GDM1 (cell line): ENCODE data around the gene KIAA1671.

Experiments used
- DNase-seq: peaks from one replicate; lab custom pipeline; 2025; lab: John Stamatoyannopoulos, UW

Gene KIAA1671

DNA sequence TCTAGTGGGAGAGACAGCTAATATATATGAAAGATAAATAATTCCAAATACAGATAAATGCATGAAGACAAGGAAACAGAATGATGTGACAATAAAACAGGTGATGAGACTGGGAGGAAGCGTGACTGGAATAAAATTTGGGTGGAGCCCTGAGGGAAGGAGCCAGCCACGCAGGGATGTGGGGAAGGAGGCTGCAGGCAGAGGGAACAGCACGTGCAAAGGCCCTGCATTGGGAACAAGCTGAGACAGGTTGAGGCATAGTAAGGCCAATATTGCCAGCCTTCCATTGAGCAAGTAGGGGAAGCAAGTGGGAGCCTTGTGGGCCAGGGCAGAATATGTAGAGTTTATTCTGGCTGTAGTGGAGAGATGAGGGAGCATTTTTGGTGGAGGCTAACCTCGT, 139.6 kb downstream of the KIAA1671 start:
- no peak for DNase-seq

DNA sequence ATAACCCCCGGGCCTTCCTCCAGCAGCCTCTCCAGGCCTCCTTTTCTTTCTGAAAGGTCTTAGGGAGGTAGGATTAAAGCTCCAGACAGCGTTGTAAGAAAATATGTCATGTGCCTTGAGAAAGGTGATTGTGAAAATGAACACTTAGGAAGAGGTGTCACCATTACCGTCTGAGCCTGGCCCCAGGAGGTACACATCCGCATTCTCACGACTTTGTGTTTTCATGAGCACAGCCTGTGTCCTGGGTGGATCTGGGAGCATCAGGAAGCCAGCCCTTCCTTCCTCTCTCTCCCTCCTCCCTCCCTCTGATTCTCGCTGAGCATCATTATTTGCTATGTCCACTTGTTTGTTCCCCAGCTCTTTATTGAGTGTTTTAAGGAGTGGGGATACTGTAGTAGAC, 142.1 kb downstream of the KIAA1671 start:
- no peak for DNase-seq

DNA sequence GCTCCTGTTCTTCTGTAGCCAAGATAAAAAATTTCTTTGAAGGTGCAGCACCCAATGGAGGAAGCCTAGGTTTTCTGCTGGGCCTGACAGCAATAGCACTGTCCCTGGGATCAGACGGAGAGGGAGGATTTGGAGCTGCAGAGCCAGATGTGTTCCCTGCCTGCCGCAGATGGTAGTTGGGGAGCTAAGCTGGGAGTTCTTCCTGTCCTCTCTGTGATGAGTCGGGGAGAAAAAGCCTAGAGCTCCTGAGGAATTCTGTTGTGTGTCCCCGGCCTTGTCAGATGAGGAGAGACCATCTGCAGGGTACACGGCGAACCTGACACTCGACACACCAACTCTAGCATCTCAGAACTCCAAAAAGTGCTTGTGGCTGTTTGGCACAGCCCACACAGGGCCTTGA, 143.4 kb downstream of the KIAA1671 start:
- no peak for DNase-seq

DNA sequence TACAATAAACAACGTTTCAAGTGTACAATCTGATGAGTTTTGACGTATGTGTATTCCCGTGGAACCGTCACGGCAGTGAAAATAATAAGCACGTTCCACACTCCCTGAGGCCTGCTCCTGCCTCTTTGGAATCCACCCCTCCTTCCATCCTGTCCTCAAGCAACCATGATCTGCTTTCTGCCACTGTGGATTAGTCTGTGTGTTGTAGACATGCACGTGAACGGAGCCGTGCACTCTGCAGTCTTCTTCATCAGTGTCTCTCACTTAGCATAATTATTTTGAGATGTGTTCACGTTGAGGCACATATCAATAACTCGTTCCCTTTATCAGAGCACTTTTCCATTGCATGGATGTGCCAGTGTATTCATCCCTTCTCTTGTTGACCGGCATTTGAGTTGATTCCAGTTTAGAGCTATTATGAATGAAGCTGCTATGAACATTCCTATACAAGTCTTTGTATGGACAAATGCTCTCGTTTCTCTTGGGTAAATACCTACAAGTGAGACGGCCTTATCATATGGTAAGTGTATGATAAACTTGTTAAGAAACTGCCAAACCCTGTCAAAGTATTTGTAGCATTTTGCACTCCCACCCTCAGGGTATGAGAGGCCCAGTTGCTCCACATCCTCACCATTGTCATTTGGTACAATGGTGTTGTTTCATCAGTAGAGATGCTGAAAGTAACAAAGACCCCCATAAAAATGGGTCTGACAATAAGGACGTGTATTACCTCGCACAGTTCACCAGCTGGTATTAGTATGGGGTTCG, 144.3 kb downstream of the KIAA1671 start:
- no peak for DNase-seq

DNA sequence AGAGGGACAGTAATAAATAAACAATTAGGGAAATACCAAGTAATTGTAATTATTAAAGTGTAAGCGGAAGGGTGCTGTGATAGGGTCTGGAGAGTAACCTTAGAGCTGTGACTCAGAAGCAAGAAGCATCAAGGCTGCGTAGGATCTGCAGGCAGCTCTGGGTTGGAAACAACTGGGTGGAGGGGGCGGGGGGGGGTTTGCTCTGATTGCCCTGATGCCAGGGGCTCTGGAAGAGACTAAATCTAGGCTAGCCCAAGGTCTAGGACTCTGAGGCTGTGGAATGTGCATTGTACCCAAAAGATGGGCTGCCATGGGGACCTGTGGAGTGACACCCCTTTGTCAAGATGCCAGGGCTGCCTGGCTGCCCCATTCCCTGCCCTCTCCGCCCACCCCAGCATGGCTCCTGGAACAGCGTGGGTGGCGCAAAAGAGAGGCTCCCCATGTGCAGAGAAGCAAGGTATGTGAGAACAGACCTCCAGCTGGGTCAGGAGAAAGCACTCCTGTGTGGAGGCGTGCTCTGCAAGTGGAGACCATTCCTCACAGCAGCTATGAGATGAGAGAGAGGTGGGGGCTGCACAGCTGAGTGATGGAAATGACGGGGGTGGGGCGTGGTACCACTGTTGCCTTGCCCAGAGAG, 146.0 kb downstream of the KIAA1671 start:
- DNase-seq = no peak

DNA sequence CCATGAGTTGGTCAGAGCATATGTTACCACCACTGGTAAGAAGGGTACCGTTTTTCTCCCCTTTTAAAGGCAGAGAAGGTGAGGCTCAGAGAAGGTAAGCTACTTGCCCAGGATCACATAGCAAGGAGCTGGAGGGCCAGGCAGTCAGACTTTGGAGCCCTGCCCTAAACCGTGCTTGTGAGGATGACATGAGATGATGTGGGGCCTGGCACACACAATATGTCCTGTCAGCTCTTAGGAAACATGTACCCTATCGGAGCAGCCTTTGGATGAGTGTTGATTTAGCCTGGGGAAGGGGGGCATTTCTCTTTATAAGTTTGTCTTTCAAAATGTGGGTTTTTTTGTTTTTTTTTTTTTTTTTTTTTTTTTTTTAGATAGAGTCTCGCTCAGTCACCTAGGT, 146.7 kb downstream of the KIAA1671 start:
- DNase-seq = no peak

DNA sequence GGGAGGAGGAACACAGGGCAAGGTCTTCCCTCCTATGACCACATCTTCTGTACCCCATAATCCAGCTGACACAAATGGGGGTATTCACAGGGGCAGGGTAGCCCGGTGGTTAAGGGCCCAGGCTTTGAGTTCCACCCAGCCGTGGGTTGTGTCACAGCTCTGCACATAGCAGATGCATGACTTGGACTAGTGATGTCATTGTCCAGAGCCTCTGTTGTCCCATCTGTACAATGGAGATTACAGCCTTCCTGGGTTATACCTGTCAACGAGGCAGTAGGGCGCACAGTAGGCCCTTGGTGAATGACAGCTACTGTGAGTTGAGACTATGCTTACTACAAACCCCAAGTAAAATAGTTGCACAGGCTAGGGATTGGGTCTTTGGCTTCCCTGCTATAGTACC, 147.9 kb downstream of the KIAA1671 start:
- DNase-seq = no peak

DNA sequence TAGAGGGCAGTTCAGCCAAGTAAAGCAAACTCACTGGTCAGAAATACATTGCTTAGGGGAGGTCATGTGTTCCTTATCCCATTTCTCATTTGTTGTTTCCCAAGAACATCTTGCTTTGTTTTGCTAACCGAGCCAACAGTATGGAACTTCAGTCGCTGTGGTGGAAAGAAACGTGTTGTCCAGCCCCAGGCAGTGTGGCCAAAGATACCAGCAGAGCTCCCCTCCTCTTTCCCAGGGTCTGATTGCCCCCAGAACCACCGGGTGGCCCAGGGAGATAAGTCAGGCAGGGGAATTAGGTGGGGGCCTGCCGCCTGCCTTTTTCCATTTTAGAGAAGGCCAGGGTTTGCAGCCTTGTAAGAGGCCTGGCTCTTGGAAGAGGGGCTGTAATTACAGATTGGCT, 148.4 kb downstream of the KIAA1671 start:
- no peak for DNase-seq

GRCh38 chr22:25101501-25101900, 149.0 kb downstream of the KIAA1671 start:
- DNase-seq = no peak

- DNase-seq = no peak
These were observed 149.5 kb downstream of the KIAA1671 start for GRCh38 chr22:25101986-25102385.

DNA sequence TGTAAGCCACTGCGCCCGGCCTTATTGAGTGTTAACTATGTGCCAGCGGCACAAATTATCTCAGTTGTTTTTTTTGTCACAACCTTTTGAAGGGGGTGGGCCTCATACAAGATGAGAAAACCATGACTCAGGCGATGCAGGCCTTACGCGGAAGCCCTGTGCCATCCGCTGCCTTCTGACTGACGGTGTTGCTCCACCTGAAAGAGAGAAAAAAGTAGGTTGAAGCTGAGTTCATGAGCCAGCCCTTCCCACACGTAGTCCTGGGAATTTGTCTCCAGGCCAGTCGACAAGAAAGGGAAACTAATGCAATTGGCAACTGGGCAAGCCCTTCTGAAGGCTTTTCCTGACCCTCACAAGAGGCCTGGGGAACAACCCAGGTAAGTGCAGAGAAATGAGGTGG, 150.2 kb downstream of the KIAA1671 start:
- DNase-seq = no peak

DNA sequence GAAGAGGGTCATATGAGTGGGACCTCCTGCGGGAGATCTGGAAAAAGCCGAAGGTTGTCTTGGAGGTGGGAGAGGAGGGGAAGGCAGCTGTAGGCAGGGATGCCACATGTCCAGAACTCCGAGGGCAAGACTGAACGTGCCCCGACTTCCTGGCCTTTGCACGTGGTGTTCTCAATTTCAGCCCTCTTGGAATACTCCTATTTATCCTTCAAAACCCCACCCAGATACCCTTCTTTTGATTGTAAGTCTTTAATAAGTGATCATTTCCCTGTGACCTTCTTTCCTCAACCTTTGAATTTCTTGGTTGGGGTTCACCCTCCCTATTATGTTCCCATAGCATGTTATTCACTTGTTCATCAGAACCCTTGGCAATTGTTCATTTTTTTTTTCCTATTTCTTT, 151.9 kb downstream of the KIAA1671 start:
- no peak for DNase-seq

DNA sequence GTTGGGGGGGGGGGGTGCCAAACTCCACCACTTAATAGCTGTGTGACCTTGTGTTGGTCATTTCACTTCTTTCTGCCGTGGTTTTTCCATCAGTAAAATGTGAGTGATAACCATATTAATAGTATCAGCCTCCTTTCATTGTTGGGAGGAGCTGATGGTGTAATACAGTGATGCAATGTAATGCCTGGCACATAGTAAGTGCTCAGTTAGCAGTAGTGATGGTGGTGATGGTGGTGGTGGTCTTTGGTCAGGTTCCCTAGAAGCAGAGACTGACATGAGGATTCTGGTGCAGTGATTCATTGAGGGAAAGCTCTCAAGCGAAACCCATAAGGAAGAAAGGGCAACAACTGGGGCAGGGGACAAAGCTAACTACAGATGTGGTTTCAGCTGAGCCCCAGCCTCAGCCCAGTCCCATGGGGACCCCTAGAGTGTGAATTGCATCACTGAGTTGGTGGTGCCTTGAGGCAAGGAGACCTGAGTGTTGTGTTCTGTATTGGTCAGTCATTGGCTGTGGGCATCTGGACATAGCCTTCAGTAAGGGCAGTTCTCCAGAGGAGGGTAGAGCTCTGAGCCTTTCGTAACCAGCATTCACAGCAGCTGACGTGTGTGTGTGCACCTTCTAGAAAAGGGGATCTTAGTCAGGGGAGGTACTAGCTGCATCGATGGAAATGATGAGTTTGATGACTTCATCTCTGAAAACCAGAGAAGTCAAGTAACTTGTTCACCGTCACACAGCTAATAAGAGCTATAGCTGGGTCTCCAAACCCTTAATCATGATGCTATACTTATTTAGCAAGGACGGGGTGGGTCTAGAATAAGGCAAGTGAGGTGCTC, 153.5 kb downstream of the KIAA1671 start:
- DNase-seq = no peak

DNA sequence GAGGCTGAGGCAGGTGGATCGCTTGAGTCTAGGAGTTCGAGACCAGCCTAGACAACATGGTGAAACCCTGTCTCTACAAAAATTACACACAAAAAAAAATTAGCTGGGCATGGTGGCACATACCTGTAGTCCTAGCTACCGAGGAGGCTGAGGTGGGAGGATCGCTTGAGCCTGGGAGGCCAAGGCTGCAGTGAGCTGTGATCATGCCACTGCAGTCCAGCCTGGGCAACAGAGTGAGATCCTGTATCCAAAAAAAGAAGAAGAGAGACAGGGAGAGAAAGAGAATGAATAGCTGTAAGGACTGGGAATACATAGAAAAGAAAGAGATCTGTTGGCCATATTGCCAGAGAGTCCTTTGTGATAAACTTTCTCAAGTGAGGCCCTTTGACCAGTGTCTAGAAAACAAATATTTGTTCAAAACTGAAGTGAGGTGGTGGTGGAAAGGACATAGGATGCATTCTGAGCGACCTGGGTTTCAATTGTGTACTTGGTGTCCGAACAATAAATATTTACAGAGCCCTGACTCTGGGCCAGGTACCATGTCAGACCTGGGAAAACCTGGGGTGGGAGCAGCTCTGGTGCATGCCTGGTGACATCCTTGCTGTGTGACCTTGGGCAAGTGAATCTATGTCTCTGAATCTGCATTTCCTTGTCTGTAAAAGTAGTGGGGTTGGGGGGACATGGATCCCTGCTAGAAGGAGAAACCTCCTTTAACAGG, 157.5 kb downstream of the KIAA1671 start:
- no peak for DNase-seq

DNA sequence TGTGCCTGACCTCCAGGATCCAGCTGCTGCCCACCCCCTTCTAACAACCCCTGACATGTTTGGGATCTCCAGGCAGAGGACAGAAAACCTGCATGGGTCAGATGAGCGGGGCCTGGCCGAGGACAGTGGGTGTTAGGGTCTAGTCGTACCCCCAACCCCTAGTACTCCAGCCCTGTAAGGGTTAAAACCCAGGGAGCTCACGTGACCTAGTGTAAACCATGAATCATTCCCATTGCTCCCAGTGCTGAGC, 158.0 kb downstream of the KIAA1671 start:
- no peak for DNase-seq

- DNase-seq = peak; percentile 3
These were observed 158.5 kb downstream of the KIAA1671 start for GRCh38 chr22:25110846-25111578.

DNA sequence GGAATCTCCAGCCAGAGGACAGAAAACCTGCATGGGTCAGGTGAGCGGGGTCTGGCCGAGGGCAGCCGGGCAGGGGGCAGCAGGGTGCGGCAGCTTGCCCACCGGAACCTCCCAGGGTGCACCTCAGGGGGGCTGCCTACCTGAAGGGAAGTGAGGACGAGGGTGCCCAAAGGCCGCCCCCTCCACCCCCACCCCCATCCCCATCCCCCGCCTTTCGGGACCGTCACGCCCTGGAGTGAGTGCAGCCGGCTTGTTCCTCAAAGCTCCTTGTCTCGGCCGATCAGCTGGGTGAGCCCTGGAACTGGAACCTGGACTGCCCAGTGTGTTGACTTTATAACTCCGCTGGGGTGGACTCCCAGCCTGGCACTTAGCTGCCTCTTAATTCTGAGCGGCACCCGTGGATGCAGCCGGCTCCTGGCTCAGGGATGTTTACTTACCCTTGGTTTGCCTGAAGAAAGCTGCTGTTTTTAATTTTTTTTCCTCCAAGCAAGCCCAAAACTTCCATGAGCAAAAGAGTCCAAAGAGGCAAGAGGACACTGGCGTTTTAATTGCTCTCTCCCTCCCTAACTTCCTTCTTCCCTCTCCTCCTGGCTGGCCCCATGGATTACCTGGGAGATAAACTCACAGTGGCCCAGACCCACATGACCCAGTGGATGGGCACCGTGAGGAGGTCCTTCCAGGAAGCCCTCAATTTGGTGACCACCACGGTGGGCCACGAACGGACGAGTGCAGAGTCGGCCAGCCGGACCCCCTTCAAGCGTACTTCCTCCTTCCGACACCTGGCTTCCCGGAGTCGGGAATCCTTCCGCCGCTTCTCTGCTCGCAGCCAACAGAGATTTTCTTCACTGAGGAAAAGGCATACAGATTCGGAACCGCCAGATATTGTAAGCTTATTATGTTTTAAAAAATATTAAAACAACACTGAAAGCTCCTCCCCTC, 159.3 kb downstream of the KIAA1671 start:
- DNase-seq = no peak

DNA sequence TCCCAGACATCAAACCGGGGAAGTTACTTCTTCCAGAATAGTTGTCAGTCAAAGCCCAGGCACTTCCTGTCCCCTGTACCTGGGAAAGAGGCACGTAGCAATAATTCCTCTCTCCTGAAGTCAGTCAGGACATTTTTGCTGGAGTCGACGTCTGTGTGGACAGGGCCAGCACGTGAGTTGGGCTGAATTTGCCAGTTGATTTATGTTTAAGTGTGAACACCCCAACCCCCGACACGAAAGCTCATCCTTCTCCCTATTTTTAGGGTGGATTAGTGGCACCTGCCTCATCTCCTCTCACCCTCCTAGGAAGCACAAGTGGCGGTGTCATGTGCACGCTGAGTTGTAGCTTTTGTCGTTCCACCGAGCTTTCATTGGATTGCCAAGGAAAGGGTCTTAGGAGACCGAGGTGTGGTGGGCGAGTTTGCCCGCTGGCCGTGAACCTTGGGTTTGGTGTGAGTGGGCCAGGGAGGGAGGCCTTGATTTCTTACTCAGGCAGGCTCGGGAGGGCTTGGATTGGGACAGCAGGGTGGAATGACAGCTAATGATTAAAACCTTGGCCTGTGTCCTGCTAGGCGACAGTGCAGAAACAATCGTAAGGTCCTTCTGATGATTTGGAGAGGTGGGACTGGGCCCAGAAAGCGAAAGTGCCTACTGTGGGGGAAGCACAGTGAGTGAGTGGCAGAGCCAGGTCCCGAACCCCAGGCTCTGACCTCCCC, 160.2 kb downstream of the KIAA1671 start:
- no peak for DNase-seq

GRCh38 chr22:25113316-25113721, 160.8 kb downstream of the KIAA1671 start:
- no peak for DNase-seq
